Ascending aorta (tissue), 2 donors: Measurements from ENCODE around the gene PDGFD. TPM values are rescaled to one million over a fixed set of nuclear protein-coding genes. Genes with fewer than 3 reads are reported as not detected.

Experiments
- DNase-seq, 2 donors: peaks; one replicate each; pipeline ENCODE4 v3.0.0-alpha.2; 2019; ENCODE audit warnings: low spot score in 2 of 2
- H3K27ac ChIP-seq, 2 donors: fragments of 200-600 bp; sonication (generic); one replicate each; pipeline ENCODE4 v1.5.1; 2016 to 2017; ENCODE audit warnings: mild to moderate bottlenecking in 1 of 2
- H3K27me3 ChIP-seq: fragments of 200-600 bp; sonication (generic); one replicate; pipeline ENCODE4 v1.5.1; 2017
- H3K36me3 ChIP-seq, 2 donors: fragments of 200-600 bp; sonication (generic); one replicate each; pipeline ENCODE4 v1.5.1; 2016
- H3K4me1 ChIP-seq, 2 donors: fragments of 200-600 bp; sonication (generic); one replicate each; pipeline ENCODE4 v1.5.1; 2016 to 2017; ENCODE audit warnings: mild to moderate bottlenecking in 1 of 2
- H3K4me3 ChIP-seq, 2 donors: fragments of 200-600 bp; sonication (generic); one replicate each; pipeline ENCODE4 v1.5.1; 2016 to 2017; ENCODE audit warnings: mild to moderate bottlenecking in 1 of 2
- H3K9me3 ChIP-seq, 2 donors: fragments of 200-600 bp; sonication (generic); one replicate each; pipeline ENCODE4 v1.5.1; 2016
- intact Hi-C: fragments of 100-400 bp; cut with DNase I; formaldehyde crosslinking; loops from one replicate; pipeline ENCODE4 v1.15.1; 2023
- total RNA-seq: library from RNA; depleted of rRNA; stranded (reverse); fragments of >200 nt; gene quantifications from one replicate; pipeline ENCODE4 v1.1.0, GENCODE V29; 2016
- TF ChIP-seq, protein P1 (sequence below), 3 experiments: fragments of 200-600 bp in 2 of 3; fragments of 450-650 bp in 1 of 3; sonication (generic) in 2 of 3; IDR thresholded peaks; one replicate each; pipeline ENCODE4 v1.5.1; 2016 to 2019; ENCODE audit warnings: antibody characterized with exemption in 3 of 3, mild to moderate bottlenecking in 1 of 3, moderate library complexity in 1 of 3

PDGFD gene
- total RNA-seq, 1 donor from 2014 or later = 50.6 TPM

GRCh38 chr11:104146421-104146820, 17.5 kb downstream of the PDGFD start:
- no peak overlapping the region for H3K4me3 ChIP-seq
- H3K4me1 ChIP-seq = peaks cover 0 to 3% of the 10 kb centered on the region in 2 donors
- intact Hi-C loops = no loop called here
- H3K27me3 ChIP-seq = no peaks in the 10 kb centered on the region
- DNase-seq = no peak
- H3K27ac ChIP-seq = no peak overlapping the region
- H3K9me3 ChIP-seq = no peaks in the 10 kb centered on the region
- H3K36me3 ChIP-seq = no peaks in the 10 kb centered on the region
- TF ChIP-seq, protein P1, sequence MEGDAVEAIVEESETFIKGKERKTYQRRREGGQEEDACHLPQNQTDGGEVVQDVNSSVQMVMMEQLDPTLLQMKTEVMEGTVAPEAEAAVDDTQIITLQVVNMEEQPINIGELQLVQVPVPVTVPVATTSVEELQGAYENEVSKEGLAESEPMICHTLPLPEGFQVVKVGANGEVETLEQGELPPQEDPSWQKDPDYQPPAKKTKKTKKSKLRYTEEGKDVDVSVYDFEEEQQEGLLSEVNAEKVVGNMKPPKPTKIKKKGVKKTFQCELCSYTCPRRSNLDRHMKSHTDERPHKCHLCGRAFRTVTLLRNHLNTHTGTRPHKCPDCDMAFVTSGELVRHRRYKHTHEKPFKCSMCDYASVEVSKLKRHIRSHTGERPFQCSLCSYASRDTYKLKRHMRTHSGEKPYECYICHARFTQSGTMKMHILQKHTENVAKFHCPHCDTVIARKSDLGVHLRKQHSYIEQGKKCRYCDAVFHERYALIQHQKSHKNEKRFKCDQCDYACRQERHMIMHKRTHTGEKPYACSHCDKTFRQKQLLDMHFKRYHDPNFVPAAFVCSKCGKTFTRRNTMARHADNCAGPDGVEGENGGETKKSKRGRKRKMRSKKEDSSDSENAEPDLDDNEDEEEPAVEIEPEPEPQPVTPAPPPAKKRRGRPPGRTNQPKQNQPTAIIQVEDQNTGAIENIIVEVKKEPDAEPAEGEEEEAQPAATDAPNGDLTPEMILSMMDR (IDR thresholded peaks at IDR 0.05) = no peak

DNA sequence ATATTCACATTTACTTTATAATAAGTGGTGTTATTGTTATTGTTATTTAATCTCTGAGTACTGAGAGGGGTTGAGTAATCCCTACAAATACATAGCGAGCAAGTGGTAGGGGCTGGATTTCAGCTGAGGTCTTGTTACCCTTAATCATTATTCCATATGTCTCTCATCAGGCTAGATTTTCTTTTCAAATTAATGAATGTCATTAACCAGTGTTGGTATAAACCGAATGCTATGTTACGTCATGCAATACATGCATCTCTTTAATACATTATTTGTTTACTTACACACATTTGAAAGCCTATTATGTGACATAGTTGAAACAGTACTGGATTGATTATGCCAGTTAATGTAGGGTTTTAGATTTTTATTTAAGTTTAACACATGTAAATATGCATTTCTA, 18.9 kb downstream of the PDGFD start:
- Histone ChIP-seq H3K9me3 (no peaks in the 10 kb centered on the region), H3K4me1 (peaks cover 0 to 3% of the 10 kb centered on the region in 2 donors), H3K36me3 (no peaks in the 10 kb centered on the region), H3K27me3 (no peaks in the 10 kb centered on the region), H3K27ac (no peak overlapping the region), H3K4me3 (no peak overlapping the region)
- DNase-seq = no peak
- intact Hi-C loops = no loop called here
- TF ChIP-seq, protein P1 (IDR thresholded peaks at IDR 0.05) = no peak

GRCh38 chr11:104142698-104143097, 21.2 kb downstream of the PDGFD start:
- no peak for DNase-seq
- peaks cover 0 to 2% of the 10 kb centered on the region in 2 donors for H3K4me1 ChIP-seq
- intact Hi-C loops = no loop called here
- no peaks in the 10 kb centered on the region for H3K36me3 ChIP-seq
- no peaks in the 10 kb centered on the region for H3K27me3 ChIP-seq
- no peaks in the 10 kb centered on the region for H3K9me3 ChIP-seq
- TF ChIP-seq, protein P1 (IDR thresholded peaks at IDR 0.05) = no peak
- no peak overlapping the region for H3K27ac ChIP-seq
- no peak overlapping the region for H3K4me3 ChIP-seq

GRCh38 chr11:104136861-104137260, 27.1 kb downstream of the PDGFD start:
- H3K4me1 ChIP-seq = no peaks in the 10 kb centered on the region
- H3K36me3 ChIP-seq = no peaks in the 10 kb centered on the region
- intact Hi-C loops = no loop called here
- no peak overlapping the region for H3K4me3 ChIP-seq
- TF ChIP-seq, protein P1 (IDR thresholded peaks at IDR 0.05) = no peak
- H3K27me3 ChIP-seq = no peaks in the 10 kb centered on the region
- no peak overlapping the region for H3K27ac ChIP-seq
- no peaks in the 10 kb centered on the region for H3K9me3 ChIP-seq
- DNase-seq = no peak

GRCh38 chr11:104134745-104135144, 29.2 kb downstream of the PDGFD start:
- Histone ChIP-seq H3K4me3 (no peak overlapping the region), H3K4me1 (no peaks in the 10 kb centered on the region), H3K27me3 (no peaks in the 10 kb centered on the region), H3K9me3 (no peaks in the 10 kb centered on the region), H3K36me3 (no peaks in the 10 kb centered on the region), H3K27ac (no peak overlapping the region)
- TF ChIP-seq, protein P1 (IDR thresholded peaks at IDR 0.05) = no peak
- DNase-seq = no peak
- intact Hi-C loops = no loop called here

GRCh38 chr11:104130161-104130560, 33.8 kb downstream of the PDGFD start:
- no peak overlapping the region for H3K4me3 ChIP-seq
- H3K9me3 ChIP-seq = no peaks in the 10 kb centered on the region
- TF ChIP-seq, protein P1 (IDR thresholded peaks at IDR 0.05) = no peak
- no peaks in the 10 kb centered on the region for H3K36me3 ChIP-seq
- no peak for DNase-seq
- H3K27me3 ChIP-seq = no peaks in the 10 kb centered on the region
- H3K27ac ChIP-seq = no peak overlapping the region
- H3K4me1 ChIP-seq = no peaks in the 10 kb centered on the region
- intact Hi-C loops = no loop called here
